Uterus (tissue), 2 donors: ENCODE measurements around the gene NDUFA13.

Experiments
- POLR2A ChIP-seq, 2 donors: fragments of 450-650 bp; IDR thresholded peaks; one replicate each; pipeline ENCODE4 v1.6.1; 2016; ENCODE audit warnings: antibody characterized with exemption in 2 of 2, mild to moderate bottlenecking in 1 of 2, moderate library complexity in 1 of 2
- TF ChIP-seq, protein P1 (sequence below), 4 experiments: fragments of 200-600 bp in 2 of 4; fragments of 450-650 bp in 2 of 4; sonication (generic) in 2 of 4; IDR thresholded peaks; one replicate each; pipeline ENCODE4 v1.5.1; 2016 to 2019; ENCODE audit warnings: antibody characterized with exemption in 4 of 4, mild to moderate bottlenecking in 2 of 4, moderate library complexity in 1 of 4

DNA sequence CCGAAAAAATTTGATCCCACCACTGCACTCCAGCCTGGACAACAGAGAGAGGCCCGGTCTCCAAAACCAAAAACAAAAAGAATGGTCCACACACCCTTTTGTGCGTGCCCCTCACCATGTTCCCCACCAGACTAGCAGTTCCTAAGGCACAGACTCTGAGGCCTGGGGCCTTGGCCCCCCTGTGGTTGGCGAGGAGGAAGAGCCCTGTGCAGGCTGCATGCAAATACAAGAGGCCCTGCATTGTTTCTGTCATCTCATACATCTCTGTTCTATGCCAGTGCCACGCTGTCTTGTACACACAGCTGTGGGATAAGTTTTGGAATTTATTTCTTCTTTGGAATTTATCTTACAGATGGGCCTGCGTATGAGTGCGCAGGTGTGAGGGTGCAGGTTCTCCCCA lies 8.0 kb downstream of the NDUFA13 start:
- TF ChIP-seq, protein P1, sequence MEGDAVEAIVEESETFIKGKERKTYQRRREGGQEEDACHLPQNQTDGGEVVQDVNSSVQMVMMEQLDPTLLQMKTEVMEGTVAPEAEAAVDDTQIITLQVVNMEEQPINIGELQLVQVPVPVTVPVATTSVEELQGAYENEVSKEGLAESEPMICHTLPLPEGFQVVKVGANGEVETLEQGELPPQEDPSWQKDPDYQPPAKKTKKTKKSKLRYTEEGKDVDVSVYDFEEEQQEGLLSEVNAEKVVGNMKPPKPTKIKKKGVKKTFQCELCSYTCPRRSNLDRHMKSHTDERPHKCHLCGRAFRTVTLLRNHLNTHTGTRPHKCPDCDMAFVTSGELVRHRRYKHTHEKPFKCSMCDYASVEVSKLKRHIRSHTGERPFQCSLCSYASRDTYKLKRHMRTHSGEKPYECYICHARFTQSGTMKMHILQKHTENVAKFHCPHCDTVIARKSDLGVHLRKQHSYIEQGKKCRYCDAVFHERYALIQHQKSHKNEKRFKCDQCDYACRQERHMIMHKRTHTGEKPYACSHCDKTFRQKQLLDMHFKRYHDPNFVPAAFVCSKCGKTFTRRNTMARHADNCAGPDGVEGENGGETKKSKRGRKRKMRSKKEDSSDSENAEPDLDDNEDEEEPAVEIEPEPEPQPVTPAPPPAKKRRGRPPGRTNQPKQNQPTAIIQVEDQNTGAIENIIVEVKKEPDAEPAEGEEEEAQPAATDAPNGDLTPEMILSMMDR (IDR thresholded peaks at IDR 0.05), result no peak
- TF ChIP-seq POLR2A (IDR thresholded peaks at IDR 0.05), result no peak
